Loucy (cell line): Measurements from ENCODE around the gene NFATC4.

Experiments
- H2AFZ ChIP-seq: fragments of 200-600 bp; sonication (generic); 2 replicates; pipeline ENCODE4 v1.6.0; 2016; ENCODE audit warnings: antibody characterized with exemption, mild to moderate bottlenecking, low read length, moderate library complexity
- H3F3A ChIP-seq: fragments of 200-600 bp; 2 replicates; pipeline ENCODE4 v1.6.0; 2016; ENCODE audit warnings: antibody characterized with exemption, low read depth, mild to moderate bottlenecking
- H3K27me3 ChIP-seq: fragments of 200-600 bp; sonication (generic); 2 replicates; pipeline ENCODE4 v1.6.1; 2014; ENCODE audit warnings: low read length, mild to moderate bottlenecking; ENCODE audit not compliant: insufficient read depth, poor library complexity, severe bottlenecking
- H3K36me3 ChIP-seq: fragments of 200-600 bp; sonication (generic); 2 replicates; pipeline ENCODE4 v1.6.1; 2016; ENCODE audit warnings: low read length; ENCODE audit not compliant: insufficient read depth
- H3K4me1 ChIP-seq: fragments of 200-600 bp; sonication (generic); 2 replicates; pipeline ENCODE4 v1.5.1; 2014; ENCODE audit warnings: low read length, mild to moderate bottlenecking; ENCODE audit not compliant: insufficient read depth, poor library complexity, severe bottlenecking
- H3K4me2 ChIP-seq: fragments of 200-600 bp; sonication (generic); 2 replicates; pipeline ENCODE4 v1.6.0; 2014; ENCODE audit warnings: antibody characterized with exemption, low read length, low read depth, mild to moderate bottlenecking; ENCODE audit not compliant: poor library complexity, severe bottlenecking
- H3K4me3 ChIP-seq: fragments of 200-600 bp; sonication (generic); 2 replicates; pipeline ENCODE4 v1.5.1; 2014; ENCODE audit warnings: low read length, mild to moderate bottlenecking, mixed read lengths; ENCODE audit not compliant: poor library complexity, severe bottlenecking
- H3K79me2 ChIP-seq: fragments of 200-600 bp; sonication (generic); 2 replicates; pipeline ENCODE4 v1.6.1; 2014; ENCODE audit warnings: low read length; ENCODE audit not compliant: insufficient read depth
- H3K9ac ChIP-seq: fragments of 200-600 bp; sonication (generic); 2 replicates; pipeline ENCODE4 v1.6.0; 2014; ENCODE audit warnings: mild to moderate bottlenecking, low read depth, low read length, moderate library complexity; ENCODE audit not compliant: poor library complexity, severe bottlenecking
- H3K9me2 ChIP-seq: fragments of 200-600 bp; sonication (generic); replicated peaks from 2 replicates; pipeline ENCODE4 v1.6.1; 2016; ENCODE audit warnings: low read depth, low read length, mixed read lengths
- H3K9me3 ChIP-seq: fragments of 200-600 bp; sonication (generic); 2 replicates; pipeline ENCODE4 v1.6.1; 2014; ENCODE audit warnings: mild to moderate bottlenecking, antibody characterized with exemption, low read length, low read depth; ENCODE audit not compliant: insufficient read depth
- H4K20me1 ChIP-seq: fragments of 200-600 bp; sonication (generic); 2 replicates; pipeline ENCODE4 v1.6.0; 2014; ENCODE audit warnings: antibody characterized with exemption, low read length, mild to moderate bottlenecking; ENCODE audit not compliant: insufficient read depth, poor library complexity, severe bottlenecking
- EZH2phosphoT487 ChIP-seq: fragments of 200-600 bp; IDR thresholded peaks from 2 replicates; pipeline ENCODE4 v1.6.1; 2018; ENCODE audit warnings: antibody characterized with exemption, mild to moderate bottlenecking, moderate library complexity, borderline replicate concordance
- TF ChIP-seq, protein P1 (sequence below): fragments of 200-600 bp; sonication (generic); conservative IDR thresholded peaks from 2 replicates; pipeline ENCODE4 v1.5.1; 2014; ENCODE audit warnings: mild to moderate bottlenecking, antibody characterized with exemption, low read length

Gene NFATC4

DNA sequence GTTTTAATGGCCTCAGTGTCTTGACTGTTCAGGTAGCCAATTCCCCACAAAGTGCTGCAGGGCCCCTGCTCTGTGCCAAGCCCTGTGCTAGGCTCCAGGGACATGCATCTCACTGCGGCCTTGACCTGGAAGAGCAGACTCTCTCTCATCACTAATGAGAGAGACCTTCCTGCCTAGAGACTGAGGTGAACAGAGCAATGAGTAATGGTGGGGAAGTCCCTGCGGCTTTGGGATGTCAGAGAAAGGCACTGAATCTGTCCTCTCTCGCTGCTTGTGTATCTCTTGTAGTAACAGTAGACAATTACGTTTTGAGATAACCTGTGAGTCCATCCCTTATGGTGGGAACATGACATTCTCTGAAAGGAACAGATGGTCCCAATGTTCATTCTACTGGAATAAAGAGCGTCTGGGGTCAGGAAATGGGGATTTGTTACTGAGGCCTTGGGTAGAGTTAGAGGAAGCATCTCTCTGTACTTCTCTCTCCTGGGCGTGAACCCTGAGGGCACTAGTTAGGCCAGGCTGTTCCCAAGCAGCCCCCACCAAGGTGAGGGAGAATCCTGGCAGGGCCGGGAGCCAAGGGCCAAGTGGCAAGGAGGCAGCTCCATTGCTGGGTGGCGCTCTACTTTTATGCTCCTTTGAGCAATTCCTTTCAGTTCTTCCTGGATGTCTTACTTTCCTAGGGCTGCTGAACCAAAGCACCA is 13.5 kb downstream of the NFATC4 start:
- no peaks in the 10 kb centered on the region for H3K36me3 ChIP-seq
- H3K9ac ChIP-seq, result no peak overlapping the region
- TF ChIP-seq, protein P1, sequence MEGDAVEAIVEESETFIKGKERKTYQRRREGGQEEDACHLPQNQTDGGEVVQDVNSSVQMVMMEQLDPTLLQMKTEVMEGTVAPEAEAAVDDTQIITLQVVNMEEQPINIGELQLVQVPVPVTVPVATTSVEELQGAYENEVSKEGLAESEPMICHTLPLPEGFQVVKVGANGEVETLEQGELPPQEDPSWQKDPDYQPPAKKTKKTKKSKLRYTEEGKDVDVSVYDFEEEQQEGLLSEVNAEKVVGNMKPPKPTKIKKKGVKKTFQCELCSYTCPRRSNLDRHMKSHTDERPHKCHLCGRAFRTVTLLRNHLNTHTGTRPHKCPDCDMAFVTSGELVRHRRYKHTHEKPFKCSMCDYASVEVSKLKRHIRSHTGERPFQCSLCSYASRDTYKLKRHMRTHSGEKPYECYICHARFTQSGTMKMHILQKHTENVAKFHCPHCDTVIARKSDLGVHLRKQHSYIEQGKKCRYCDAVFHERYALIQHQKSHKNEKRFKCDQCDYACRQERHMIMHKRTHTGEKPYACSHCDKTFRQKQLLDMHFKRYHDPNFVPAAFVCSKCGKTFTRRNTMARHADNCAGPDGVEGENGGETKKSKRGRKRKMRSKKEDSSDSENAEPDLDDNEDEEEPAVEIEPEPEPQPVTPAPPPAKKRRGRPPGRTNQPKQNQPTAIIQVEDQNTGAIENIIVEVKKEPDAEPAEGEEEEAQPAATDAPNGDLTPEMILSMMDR, result no peak
- no peak for TF ChIP-seq EZH2phosphoT487
- no peak overlapping the region for H2AFZ ChIP-seq
- no peaks in the 10 kb centered on the region for H3F3A ChIP-seq
- peaks cover 16% of the 10 kb centered on the region for H3K4me1 ChIP-seq
- H3K4me2 ChIP-seq, result no peak overlapping the region
- H3K9me2 ChIP-seq, result no peaks in the 10 kb centered on the region
- peaks cover 3% of the 10 kb centered on the region for H4K20me1 ChIP-seq
- no peak overlapping the region for H3K4me3 ChIP-seq
- no peaks in the 10 kb centered on the region for H3K27me3 ChIP-seq
- no peaks in the 10 kb centered on the region for H3K9me3 ChIP-seq
- no peaks in the 10 kb centered on the region for H3K79me2 ChIP-seq

DNA sequence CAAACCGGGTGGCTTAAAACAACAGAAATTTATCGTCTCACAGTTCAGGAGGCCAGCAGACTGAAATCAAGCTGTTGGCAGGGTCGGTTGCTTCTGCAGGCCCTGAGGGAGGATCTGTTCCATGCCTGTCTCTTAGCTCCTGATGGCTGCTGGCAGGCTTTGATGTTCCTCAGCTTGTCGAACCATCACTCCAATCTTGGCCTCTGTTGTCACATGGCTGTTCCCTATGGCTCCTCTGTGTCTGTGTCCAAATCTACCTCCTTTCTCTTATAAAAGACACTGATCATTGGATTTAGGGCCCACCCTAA is 14.0 kb downstream of the NFATC4 start:
- no peaks in the 10 kb centered on the region for H3K9me2 ChIP-seq
- H4K20me1 ChIP-seq, result no peaks in the 10 kb centered on the region
- H3K79me2 ChIP-seq, result no peaks in the 10 kb centered on the region
- no peak overlapping the region for H3K4me2 ChIP-seq
- H3F3A ChIP-seq, result no peaks in the 10 kb centered on the region
- no peak for TF ChIP-seq EZH2phosphoT487
- TF ChIP-seq, protein P1, result no peak
- H3K4me3 ChIP-seq, result no peak overlapping the region
- no peaks in the 10 kb centered on the region for H3K9me3 ChIP-seq
- no peaks in the 10 kb centered on the region for H3K27me3 ChIP-seq
- H3K9ac ChIP-seq, result no peak overlapping the region
- H3K4me1 ChIP-seq, result peaks cover 11% of the 10 kb centered on the region
- no peaks in the 10 kb centered on the region for H3K36me3 ChIP-seq
- H2AFZ ChIP-seq, result no peak overlapping the region

DNA sequence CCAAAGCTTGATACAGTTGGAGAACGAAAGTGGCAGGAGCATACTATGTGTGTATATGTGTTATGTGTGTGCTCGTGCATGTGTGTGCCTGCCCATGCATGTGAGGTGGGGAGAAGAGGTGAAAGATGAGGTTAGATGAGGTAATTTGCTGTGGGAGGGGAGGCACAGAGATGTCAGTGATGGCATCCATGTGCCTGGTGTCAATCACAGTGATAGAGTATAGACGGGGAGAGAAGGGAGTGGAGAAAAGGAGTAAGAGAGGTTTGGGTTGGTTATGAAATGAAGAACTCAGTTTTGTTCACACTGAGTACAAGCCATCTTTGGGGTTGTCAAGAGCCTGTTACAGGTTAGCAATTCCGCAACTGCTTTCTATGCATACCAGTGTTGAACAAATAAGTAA is 16.2 kb downstream of the NFATC4 start:
- Histone ChIP-seq H3K4me3 (no peak overlapping the region), H3K27me3 (no peaks in the 10 kb centered on the region), H3K9ac (no peak overlapping the region), H2AFZ (no peak overlapping the region), H3K79me2 (no peaks in the 10 kb centered on the region), H3K4me1 (no peaks in the 10 kb centered on the region), H3K9me2 (no peaks in the 10 kb centered on the region), H3K36me3 (no peaks in the 10 kb centered on the region), H3K9me3 (no peaks in the 10 kb centered on the region), H3K4me2 (no peak overlapping the region), H4K20me1 (no peaks in the 10 kb centered on the region), H3F3A (no peaks in the 10 kb centered on the region)
- TF ChIP-seq, protein P1, result no peak
- no peak for TF ChIP-seq EZH2phosphoT487
